ENCODE data around the gene VSTM2A.
"Not testable (repeated sequence)": the region's sequence is repeated elsewhere in the genome, so short reads cannot be mapped to it uniquely, and the experiment has no call there.

VSTM2A gene

GRCh38 chr7:54541669-54542625 lies at the start of gene VSTM2A:
Gene VSTM2A, plus strand, starts transcription at chr7:54542375. Its CDS starts 356 bp downstream, at chr7:54542731.
- H3K4me1 ChIP-seq (ENCODE audit: low read length), result peaks cover 16% of the 10 kb centered on the region; the same call in 1 of the 2 replicates
- no peak for TF ChIP-seq EZH2phosphoT487 (IDR thresholded peaks at IDR 0.05; ENCODE audit: low read depth)
- no peak for TF ChIP-seq CTCF (IDR thresholded peaks at IDR 0.05; ENCODE audit: low read depth, low read length)
- H3K9me3 ChIP-seq (ENCODE audit: insufficient read depth, low read length), result no peaks in the 10 kb centered on the region
- peaks cover 17% of the 10 kb centered on the region for H4K20me1 ChIP-seq (ENCODE audit: insufficient read depth, low read length)
- no peak within 1 kb of the TSS for H2AFZ ChIP-seq (ENCODE audit: low read depth, low read length)
- no peak within 1 kb of the TSS for H3K9ac ChIP-seq (ENCODE audit: low read length)
- peak within 1 kb of the TSS; percentile 92 for H3K4me2 ChIP-seq (ENCODE audit: low read length)
- no peaks in the 10 kb centered on the region for H3K27me3 ChIP-seq (ENCODE audit: low read depth, low read length)
- H3K27ac ChIP-seq (ENCODE audit: low read length), result no peak within 1 kb of the TSS
- H3K36me3 ChIP-seq (replicated peaks; ENCODE audit: low read depth, low read length), result peaks cover 30% of the 10 kb centered on the region
- H3K4me3 ChIP-seq (ENCODE audit: low read length), result no peak within 1 kb of the TSS
- H3K79me2 ChIP-seq (ENCODE audit: low read length), result peaks cover 54% of the 10 kb centered on the region

GRCh38 chr7:54504531-54504930 lies 37.6 kb upstream of the VSTM2A start:
- H2AFZ ChIP-seq (ENCODE audit: low read depth, low read length); H3K27ac ChIP-seq (ENCODE audit: low read length); H3K79me2 ChIP-seq (ENCODE audit: low read length); H3K27me3 ChIP-seq (ENCODE audit: low read depth, low read length); H3K4me3 ChIP-seq (ENCODE audit: low read length); H3K9me3 ChIP-seq (ENCODE audit: insufficient read depth, low read length); H3K36me3 ChIP-seq (replicated peaks; ENCODE audit: low read depth, low read length); H3K9ac ChIP-seq (ENCODE audit: low read length); H3K4me1 ChIP-seq (ENCODE audit: low read length); H4K20me1 ChIP-seq (ENCODE audit: insufficient read depth, low read length); H3K4me2 ChIP-seq (ENCODE audit: low read length): not testable (repeated sequence)

- H3K9me3 ChIP-seq (ENCODE audit: insufficient read depth, low read length), result no peaks in the 10 kb centered on the region
- TF ChIP-seq EZH2phosphoT487 (IDR thresholded peaks at IDR 0.05; ENCODE audit: low read depth), result no peak
- TF ChIP-seq CTCF (IDR thresholded peaks at IDR 0.05; ENCODE audit: low read depth, low read length), result no peak
- no peak overlapping the region for H3K4me3 ChIP-seq (ENCODE audit: low read length)
- H3K9ac ChIP-seq (ENCODE audit: low read length), result no peak overlapping the region
- no peaks in the 10 kb centered on the region for H4K20me1 ChIP-seq (ENCODE audit: insufficient read depth, low read length)
- no peaks in the 10 kb centered on the region for H3K36me3 ChIP-seq (replicated peaks; ENCODE audit: low read depth, low read length)
- H3K4me2 ChIP-seq (ENCODE audit: low read length), result no peak overlapping the region
- H2AFZ ChIP-seq (ENCODE audit: low read depth, low read length), result no peak overlapping the region
- H3K4me1 ChIP-seq (ENCODE audit: low read length), result no peaks in the 10 kb centered on the region
- H3K27ac ChIP-seq (ENCODE audit: low read length), result no peak overlapping the region
- H3K27me3 ChIP-seq (ENCODE audit: low read depth, low read length), result no peaks in the 10 kb centered on the region
- H3K79me2 ChIP-seq (ENCODE audit: low read length), result no peaks in the 10 kb centered on the region
Observed at GRCh38 chr7:54529568-54529967, 12.6 kb upstream of the VSTM2A start.

GRCh38 chr7:54538122-54538521 lies 4.1 kb upstream of the VSTM2A start:
- Histone ChIP-seq H3K9me3 (ENCODE audit: insufficient read depth, low read length) (no peaks in the 10 kb centered on the region), H3K36me3 (replicated peaks; ENCODE audit: low read depth, low read length) (peaks cover 11% of the 10 kb centered on the region), H3K4me3 (ENCODE audit: low read length) (no peak overlapping the region), H3K4me2 (ENCODE audit: low read length) (no peak overlapping the region), H3K4me1 (ENCODE audit: low read length) (no peaks in the 10 kb centered on the region), H3K9ac (ENCODE audit: low read length) (no peak overlapping the region), H3K79me2 (ENCODE audit: low read length) (peaks cover 23% of the 10 kb centered on the region), H3K27ac (ENCODE audit: low read length) (no peak overlapping the region), H2AFZ (ENCODE audit: low read depth, low read length) (no peak overlapping the region), H4K20me1 (ENCODE audit: insufficient read depth, low read length) (peaks cover 13% of the 10 kb centered on the region), H3K27me3 (ENCODE audit: low read depth, low read length) (no peaks in the 10 kb centered on the region)
- TF ChIP-seq CTCF (IDR thresholded peaks at IDR 0.05; ENCODE audit: low read depth, low read length), result no peak
